Adrenal gland (tissue), 5 donors: Measurements from ENCODE around the gene SCN8A.

Source experiments
- POLR2A ChIP-seq, 2 donors: fragments of 450-650 bp; IDR thresholded peaks; one replicate each; pipeline ENCODE4 v1.6.1; 2017; ENCODE audit warnings: antibody characterized with exemption in 2 of 2, mild to moderate bottlenecking in 2 of 2, moderate library complexity in 1 of 2
- TF ChIP-seq, protein P1 (sequence below), 6 experiments: fragments of 450-650 bp in 4 of 6; fragments of 200-600 bp in 2 of 6; sonication (generic) in 1 of 6; IDR thresholded peaks; 1 replicate in 5 of 6; 2 replicates in 1 of 6; pipeline versions ENCODE4 v1.5.1 to v1.8.0; 2016 to 2021; ENCODE audit warnings: antibody characterized with exemption in 6 of 6, mild to moderate bottlenecking in 2 of 6, moderate library complexity in 1 of 6
- donor health status: DM: no; HTN: no; CAD: no.

DNA sequence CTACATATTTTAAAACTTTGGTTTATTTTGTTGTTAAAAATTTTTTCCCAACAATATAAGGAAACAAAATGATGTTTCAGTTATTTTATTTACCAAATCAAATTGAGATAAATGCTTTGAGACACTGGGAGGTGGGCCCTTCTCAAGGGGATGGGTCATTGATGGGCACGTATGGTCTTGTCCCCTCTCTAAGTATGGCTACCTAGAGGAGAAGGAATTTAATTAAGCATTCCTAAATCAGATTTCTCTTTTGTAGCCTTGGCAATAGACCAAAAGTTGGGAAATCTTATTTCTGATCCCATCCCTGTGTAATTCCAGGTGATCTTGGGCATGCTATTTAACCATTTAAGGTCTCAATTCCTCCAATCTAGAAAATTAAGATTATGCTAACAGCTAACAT lies 79.0 kb downstream of the SCN8A start:
- TF ChIP-seq, protein P1, sequence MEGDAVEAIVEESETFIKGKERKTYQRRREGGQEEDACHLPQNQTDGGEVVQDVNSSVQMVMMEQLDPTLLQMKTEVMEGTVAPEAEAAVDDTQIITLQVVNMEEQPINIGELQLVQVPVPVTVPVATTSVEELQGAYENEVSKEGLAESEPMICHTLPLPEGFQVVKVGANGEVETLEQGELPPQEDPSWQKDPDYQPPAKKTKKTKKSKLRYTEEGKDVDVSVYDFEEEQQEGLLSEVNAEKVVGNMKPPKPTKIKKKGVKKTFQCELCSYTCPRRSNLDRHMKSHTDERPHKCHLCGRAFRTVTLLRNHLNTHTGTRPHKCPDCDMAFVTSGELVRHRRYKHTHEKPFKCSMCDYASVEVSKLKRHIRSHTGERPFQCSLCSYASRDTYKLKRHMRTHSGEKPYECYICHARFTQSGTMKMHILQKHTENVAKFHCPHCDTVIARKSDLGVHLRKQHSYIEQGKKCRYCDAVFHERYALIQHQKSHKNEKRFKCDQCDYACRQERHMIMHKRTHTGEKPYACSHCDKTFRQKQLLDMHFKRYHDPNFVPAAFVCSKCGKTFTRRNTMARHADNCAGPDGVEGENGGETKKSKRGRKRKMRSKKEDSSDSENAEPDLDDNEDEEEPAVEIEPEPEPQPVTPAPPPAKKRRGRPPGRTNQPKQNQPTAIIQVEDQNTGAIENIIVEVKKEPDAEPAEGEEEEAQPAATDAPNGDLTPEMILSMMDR (IDR thresholded peaks at IDR 0.05): no peak
- TF ChIP-seq POLR2A (IDR thresholded peaks at IDR 0.05): no peak
